Endothelial cell of hepatic sinusoid (primary cell): ENCODE results near the gene WDR19.
"Not testable (repeated sequence)": the region's sequence is repeated elsewhere in the genome, so short reads cannot be mapped to it uniquely, and the experiment has no call there.

Experiments
- in situ Hi-C: cut with HindIII; loops from 2 replicates; pipeline ENCODE4 v1.10.0; 2017; ENCODE audit warnings: low sequenced_read_pairs

The WDR19 gene

DNA sequence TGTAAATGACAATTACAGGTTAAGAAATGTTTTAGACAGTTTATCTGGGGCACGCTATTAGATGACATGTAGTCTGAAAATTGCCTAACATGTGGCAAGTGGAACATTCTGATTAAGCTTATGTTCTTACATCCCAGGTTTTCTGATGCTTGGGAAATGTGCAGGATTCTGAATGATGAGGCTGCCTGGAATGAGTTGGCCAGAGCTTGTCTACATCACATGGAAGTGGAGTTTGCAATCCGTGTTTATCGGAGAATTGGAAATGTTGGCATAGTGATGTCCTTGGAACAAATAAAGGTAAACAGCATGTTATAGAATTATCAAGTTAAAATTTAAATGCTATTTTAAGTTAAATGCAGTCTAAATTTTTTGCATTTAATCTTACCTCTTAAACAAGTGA lies 49.3 kb downstream of the WDR19 start:
- in situ Hi-C loops, result no loop called here

DNA sequence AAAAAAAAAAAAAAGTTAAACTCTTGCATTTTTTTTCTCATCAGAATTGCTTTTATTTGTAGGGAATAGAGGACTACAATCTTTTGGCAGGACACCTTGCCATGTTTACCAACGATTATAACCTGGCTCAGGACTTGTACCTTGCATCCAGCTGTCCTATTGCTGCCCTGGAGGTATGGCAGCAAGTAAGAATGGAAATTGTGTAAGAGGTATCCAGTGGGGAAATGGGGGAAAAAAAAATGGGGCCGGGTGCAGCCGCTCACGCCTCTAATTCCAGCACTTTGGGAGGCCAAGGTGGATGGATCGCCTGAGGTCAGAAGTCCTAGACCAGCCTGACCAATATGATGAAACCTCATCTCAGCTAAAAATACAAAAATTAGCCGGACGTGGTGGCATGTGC lies 49.8 kb downstream of the WDR19 start:
- in situ Hi-C loops, result no loop called here

DNA sequence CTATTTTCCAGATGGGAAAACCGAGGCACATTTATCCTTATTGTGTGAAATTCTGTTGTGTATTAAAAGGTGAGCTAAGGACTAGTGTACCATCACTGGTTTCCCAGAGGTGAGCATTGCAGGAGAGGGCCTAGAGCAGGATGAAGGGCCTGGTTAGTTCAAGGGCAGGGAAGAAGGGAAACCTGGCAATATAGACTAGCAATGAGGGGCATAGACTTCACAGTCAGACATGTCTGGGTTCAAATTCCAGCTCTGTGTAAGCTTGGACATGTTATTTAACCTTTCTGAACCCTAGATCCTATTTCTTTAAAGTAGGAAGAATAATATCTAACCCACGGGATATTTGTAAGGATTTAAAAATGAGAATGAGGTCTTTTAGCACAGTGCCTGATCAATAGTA lies 50.8 kb downstream of the WDR19 start:
- in situ Hi-C loops, result no loop called here

DNA sequence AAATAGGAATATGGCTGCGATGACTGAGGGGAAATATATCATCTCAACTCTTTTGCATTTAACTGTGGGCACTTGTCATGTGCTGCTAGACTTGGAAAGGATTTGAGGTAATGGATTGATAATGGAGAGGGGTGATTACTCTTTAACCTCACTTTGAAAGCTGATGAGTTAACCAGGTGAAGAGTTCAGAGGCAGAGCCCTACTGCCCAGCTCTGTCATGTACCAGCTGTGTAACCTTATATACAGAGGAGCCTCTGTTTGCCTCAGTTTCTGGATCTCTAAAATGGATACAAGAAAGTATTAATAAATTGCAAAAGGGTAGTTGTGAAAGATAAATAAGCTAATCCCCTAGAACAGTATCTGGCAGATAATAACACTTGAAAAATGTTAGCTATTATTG lies 51.5 kb downstream of the WDR19 start:
- in situ Hi-C loops, result no loop called here

DNA sequence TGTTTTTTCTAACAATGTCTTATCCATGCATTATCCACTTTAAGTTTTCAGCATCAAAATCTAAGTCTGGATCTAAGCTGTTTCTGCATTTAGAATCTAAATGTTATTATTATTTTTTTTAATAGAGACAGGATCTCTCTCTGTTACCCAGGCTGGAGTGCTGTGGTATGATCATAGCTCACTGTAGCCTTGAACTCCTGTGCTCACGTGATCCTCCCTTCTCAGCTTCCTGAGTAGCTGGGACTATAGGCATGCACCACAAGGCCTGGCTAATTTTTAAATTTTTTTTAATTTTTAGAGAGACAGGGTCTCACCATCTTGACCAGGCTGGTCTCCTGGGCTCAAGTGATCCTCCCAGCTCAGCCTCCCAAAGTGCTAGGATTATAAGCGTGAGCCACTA lies 52.7 kb downstream of the WDR19 start:
- in situ Hi-C loops, result no loop called here

DNA sequence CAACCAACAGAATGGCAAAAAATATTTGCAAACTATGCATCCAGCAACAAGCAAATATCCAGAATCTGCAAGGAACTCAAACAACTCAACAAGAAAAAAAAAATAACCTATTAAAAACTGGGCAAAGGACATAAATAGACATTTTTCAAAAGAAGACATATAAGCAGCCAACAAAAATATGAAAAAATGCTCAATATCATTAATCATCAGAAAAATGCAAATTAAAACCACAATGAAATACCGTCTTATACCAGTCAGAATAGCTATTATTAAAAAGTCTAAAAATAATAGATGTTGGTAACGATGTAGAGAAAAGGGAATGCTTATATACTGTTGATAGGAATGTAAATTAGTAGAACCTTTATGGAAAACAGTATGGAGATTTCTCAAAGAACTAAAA lies 53.4 kb downstream of the WDR19 start:
- in situ Hi-C loops, result no loop called here

DNA sequence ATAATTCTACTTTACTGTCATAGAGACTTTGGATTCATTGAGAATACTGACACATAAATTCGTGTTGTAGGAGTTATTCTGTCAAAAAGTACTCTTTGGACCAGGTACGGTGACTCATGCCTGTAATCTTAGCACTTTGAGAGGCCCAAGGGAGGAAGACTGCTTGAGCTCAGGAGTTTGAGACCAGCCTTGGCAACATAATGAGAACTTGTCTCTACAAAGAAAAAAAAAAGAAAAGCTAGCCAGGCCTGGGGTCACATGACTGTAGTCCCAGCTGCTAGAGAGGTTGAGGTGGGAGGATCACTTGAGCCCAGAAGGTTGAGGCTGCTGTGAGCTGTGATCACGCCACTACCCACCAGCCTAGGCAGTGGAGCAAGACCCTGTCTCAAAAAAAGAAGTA lies 54.9 kb downstream of the WDR19 start:
- in situ Hi-C loops, result no loop called here

DNA sequence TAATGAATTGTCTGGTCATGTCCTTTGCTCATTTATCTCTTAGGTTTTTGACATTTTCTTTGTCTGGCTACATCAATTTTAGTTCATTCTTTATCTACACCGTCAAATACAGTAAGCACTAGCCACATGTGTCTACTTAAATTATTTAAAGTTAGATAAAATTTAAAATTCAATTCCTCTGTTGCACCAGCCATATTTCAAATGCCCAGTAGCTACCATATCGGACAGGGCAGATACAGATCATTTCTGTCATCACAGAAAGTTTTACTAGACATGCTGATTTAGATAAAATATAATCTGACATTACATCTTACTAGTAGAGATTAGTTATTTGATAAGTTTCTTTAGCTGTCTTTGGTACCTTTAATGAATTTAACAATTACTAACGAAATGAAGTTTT lies 61.1 kb downstream of the WDR19 start:
- in situ Hi-C loops, result loop anchor here (5.0 kb wide), 1 partner anchor 36 kb away; no protein-coding TSS in a partner anchor

DNA sequence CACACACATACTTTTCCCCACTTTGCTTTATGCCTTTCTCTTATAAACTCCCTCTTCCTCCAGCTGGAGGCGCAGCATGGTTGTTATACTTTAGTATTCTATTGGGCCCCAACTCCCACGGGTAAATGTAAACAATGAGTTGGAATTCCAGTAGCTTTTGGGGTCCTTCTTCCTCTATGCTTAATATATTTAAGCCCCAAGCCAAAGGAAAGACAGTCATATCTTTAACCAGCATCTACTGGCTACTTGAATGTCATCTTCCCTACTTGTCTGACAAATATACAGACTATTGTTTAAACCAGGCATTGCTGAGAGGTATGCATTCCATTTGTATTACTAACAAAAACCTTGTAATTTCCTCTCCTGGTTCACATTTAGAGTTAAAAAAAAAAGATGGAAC lies 72.9 kb downstream of the WDR19 start:
- in situ Hi-C loops, result no loop called here

DNA sequence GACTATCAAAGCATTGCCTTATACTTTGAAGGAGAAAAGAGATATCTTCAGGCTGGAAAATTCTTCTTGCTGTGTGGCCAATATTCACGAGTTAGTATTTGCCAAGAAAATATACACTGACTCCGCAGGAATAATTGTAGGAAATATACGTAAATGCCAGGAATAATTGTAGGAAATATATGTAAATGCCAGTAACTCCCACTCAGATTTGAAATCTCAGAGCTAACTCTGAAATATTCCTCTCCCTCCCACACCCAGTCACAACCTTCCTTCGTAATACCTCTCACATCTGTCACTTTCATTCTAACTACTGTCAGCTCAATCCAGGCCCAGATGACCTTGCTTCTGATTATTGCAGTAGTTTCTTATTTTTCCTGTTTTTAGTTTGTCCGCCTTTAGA lies 73.5 kb downstream of the WDR19 start:
- in situ Hi-C loops, result no loop called here

DNA sequence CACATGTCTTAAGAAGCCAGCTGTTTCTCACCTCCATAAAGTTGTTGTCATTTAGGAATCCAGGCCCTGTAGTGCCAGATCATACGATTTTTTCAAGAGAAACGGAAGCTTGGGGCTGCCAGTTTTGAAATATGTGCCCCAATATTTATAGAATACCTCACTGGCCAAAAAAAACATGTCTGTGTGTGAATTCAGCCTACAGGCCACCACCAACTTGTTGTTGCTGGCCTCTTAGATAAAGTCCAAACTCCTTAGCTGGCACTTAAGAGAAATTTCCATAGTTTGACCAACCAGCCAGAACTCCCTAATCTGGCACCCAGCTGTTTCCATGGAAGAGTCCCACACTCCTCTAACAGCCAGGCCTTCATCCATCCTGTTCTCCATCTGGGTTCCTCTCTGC lies 74.1 kb downstream of the WDR19 start:
- in situ Hi-C loops, result no loop called here

DNA sequence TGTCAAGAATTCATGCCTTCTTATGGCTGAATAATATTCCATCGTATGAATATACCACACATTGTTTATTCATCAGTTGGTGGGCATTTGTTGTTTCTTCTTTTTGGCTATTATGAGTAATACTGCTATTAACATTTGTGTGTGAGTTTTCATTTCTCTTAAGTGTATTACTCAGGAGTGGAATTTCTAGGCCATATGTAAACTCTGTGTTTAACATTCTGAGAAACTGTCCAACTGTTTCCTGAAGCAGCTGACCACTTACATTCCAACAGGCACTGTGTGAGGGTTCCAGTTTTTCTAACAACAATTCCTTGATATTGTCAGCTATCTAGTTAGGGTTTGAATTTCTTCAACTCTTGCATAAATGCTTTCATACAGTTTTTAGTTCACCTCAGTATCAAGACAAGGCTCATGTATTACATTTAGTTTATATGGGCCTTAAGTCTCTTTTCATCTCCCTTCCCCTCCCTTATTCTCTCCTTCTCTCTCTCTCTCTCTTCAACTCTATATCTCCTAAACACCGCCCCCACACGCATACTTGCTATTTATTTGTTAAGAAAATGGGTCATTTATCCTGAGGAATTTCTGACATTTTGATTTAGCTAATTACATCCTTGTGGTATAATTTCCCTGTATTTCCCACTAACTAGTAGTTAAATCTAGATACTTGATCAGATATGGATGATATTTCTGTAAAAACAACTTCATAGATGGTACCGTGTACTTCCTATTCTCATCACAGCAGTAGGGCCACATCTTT lies 77.4 kb downstream of the WDR19 start:
- in situ Hi-C loops, result no loop called here

DNA sequence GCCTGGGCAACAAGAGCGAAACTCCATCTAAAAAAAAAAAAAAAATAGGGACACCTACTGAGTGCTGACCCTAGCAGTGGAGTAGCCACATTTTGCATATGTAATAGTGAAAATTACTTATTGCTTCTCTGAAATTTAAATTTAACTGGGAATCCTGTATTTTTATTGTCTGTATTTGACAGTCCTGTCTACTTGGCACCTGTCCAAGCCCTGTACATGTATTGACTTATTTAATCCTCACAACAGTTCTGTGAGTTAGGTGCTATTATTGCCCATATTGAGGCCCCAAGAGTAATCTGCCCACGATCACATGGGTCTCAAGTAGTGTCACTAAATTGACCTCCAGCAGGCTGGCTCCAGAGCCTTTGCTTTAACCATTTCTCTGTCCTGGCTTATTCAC lies 81.6 kb downstream of the WDR19 start:
- in situ Hi-C loops, result no loop called here

DNA sequence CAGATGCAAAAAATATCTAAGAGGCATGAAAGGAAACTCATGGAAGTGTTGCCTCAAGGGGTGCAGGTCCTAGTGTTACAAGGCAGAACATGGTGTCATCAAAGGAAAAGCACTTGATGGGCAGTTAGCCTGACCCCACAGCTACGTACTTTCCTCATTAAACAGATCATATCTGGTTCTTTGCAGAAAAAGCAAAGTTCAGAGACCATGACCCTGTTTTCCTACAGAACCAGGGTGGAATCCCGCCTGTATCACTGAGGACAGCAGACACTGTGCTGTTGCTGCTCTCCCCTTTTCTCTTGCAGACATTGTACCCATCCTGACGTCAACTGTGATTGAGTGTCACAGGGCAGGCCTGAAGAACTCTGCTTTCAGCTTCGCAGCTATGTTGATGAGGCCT lies 92.2 kb downstream of the WDR19 start:
- in situ Hi-C loops, result no loop called here

DNA sequence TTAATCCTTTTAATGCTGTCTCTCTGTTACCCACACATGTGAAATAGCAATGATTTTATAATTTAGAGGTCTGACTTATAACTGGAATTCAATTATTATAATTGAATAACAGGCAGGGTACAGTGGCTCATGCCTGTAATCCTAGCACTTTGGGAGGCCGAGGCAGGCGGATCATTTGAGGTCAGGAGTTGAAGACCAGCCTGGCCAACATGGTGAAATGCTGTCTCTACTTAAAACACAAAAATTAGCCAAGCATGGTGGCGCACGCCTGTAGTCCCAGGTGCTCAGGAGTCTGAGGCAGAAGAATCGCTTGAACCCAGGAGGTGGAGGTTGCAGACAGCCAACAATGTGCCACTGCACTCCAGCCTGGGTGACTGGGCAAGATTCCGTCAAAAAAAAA lies 95.3 kb downstream of the WDR19 start:
- in situ Hi-C loops, result not testable (repeated sequence)

DNA sequence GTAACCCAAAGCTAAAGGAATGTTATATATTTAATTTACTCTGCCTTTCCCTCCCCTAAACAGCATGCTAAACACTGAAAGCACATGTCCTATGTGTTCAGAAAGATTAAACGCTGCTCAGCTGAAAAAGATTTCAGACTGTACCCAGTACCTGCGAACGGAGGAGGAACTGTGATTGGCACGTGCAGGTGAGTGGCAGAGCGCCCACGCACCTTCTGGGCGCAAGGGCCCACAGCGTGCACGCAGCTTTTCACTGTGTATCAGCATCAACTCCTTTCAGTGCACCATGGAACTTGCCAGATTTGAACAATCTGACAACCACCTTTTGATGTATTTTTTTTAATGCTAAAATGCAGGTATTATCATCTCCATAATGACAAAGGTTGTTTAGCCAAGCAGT lies 96.1 kb downstream of the WDR19 start:
- in situ Hi-C loops, result no loop called here

DNA sequence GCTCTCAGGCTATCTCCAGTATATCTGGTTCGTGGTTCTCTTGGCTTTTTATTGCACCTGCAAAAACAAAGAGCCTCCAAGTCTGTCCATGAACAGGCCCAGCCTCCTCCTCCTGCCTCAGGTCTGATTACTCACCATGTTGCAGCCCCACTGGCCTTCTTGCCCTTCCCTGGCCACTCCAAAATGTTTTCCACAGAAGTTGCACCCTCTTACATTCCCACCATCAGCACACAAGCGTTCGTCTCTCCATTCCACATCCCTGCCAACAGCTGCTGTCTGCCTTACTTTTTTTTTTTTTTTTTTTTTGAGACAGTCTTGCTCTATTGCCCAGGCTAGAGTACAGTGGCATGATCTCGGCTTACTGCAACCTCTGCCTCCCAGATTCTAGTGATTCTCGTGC lies 97.1 kb downstream of the WDR19 start:
- in situ Hi-C loops, result no loop called here

DNA sequence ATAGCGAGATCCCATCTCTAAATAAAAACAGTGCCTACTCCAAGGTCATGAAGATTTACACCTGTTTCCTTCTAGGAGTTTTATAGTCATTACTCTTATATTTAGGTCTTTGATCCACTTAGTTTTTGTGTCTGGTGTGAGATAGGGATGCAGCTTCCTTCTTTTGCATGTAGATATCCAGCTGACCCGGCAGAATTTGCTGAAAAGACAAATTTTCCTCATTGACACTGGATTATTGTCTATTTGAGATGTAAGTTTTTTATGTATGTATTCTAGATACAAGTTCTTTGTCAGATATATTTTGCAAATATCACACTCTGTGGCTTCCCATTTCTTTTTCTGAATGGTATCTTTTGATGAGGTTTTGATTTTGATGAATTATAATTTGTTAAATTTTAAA lies 98.4 kb downstream of the WDR19 start:
- in situ Hi-C loops, result no loop called here

DNA sequence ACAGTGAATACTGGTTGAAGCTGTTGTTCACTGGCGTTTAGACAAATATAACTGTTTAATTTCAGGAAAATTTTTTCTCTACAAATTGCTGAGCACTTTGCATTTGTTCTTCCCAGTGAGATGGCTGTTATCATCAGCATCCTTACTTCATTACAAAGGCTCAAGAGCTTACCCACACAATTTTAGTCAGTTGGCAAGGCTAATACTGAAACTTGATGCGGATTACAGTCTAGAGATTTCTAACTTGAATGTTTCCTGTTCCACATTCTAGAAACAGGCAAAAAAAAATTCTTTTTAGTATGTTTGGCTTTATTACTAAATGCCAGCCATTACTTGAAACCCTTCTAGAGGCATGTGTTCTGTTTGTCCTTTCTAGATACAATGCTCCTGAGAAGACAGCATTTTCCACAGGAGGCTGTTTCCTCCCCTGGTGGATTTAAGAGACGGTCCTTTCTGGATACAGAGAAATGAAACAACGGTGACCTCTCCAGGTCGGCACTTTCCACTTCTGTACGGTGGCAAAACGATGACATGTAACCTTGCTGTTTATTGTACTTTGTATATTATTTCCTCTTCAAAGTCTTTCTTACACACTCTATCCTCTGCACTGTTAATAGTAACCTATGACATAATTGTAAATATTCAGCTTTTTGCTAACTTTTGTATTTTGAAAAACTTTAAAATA lies 102.9 kb downstream of the WDR19 start:
- in situ Hi-C loops, result no loop called here

DNA sequence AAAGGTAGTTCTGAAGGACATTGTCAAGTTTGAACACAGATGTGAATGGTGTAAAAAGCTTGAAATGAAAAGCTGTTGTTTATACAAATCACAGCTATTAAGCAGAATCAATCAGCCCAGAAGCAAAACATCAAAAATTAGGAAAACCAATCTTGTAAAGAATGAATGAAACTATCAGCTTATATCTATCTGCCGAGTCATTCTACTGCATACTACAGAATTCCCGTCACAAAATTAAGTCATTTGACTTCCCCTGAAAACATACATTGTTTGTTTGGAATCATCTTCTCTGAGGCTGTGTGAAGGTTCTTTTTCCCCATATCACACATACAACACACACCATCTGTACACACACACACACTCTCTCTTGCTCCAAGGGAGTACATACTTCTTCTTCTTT lies 103.5 kb downstream of the WDR19 start:
- in situ Hi-C loops, result no loop called here

DNA sequence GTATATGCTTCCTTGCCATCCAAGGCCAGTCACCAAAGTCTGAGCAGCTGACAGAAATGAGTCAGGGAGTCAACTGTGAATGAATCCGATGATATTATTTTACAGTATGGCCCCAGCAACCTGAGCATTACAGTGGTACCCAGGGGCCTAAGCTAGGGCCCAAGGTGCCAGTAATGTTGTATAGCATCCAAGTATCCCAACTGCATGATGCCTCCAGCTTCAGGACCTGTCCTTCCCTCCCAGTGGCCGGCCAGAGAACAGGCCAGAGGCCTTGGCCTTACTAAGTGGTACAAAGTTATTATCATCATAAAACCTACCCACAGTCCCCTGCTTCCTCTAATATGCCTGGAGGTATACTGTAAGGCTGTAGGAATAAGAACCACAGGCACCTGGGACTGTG lies 103.9 kb downstream of the WDR19 start:
- in situ Hi-C loops, result no loop called here

DNA sequence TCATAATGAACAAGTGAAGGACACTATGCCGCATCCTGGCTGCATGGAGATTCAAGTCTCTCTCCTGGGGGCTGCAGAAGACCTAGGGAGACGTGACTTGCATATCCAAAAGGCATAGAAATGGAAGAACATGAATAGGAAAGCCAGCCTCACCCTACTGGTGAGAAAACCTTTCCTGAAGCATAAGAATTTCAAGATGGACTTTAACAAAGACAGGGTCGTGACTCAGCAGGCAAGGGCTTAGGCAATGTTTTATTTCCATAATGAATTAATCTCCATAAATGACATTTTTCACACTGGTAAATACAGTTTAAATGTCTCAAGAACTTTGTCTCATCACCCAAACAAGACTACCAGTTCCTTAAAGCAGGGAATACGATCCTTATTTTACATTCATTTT lies 104.9 kb downstream of the WDR19 start:
- in situ Hi-C loops, result no loop called here

DNA sequence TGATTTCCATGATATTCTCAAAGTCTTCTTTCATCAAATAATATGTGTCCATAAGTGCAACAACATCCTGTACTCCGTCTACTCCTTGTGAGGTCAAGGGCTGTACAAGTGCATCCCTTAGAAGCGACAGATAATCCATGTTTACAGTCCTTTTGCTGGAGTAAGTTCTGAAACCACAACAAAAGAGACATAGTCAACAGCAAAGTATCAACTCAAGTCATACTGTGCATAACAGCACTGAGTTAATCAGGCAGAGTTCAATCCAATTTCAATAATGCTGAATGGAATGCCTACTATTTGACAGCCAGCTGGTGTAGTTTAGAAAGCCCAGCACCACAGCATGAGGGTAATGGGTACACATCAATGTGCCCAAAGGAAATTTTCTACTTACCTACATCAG lies 109.4 kb downstream of the WDR19 start:
- in situ Hi-C loops, result no loop called here
